DMS53 treated with DMSO at 0.1 percent for 48 hours (cell line): ENCODE results near the gene HBB.

Experiments used
- DNase-seq: peaks from one replicate; lab custom pipeline; 2025; ENCODE audit not compliant: unreplicated experiment; lab: John Stamatoyannopoulos, UW

Gene HBB

GRCh38 chr11:5247472-5248192 lies 20.8 kb upstream of the HBB start:
- DNase-seq, result no peak

GRCh38 chr11:5246772-5247471 lies 20.1 kb upstream of the HBB start:
- no peak for DNase-seq

- no peak for DNase-seq
Measured at GRCh38 chr11:5245155-5245554, 18.3 kb upstream of the HBB start.

GRCh38 chr11:5243816-5244180 lies 16.9 kb upstream of the HBB start:
- DNase-seq, result no peak

- no peak for DNase-seq
Measured at GRCh38 chr11:5242933-5243815, 16.3 kb upstream of the HBB start.

- no peak for DNase-seq
Measured at GRCh38 chr11:5242208-5242607, 15.3 kb upstream of the HBB start.

GRCh38 chr11:5241458-5241857 lies 14.6 kb upstream of the HBB start:
- DNase-seq, result no peak

GRCh38 chr11:5240458-5240857 lies 13.6 kb upstream of the HBB start:
- no peak for DNase-seq

GRCh38 chr11:5240056-5240455 lies 13.2 kb upstream of the HBB start:
- no peak for DNase-seq

- no peak for DNase-seq
Measured at GRCh38 chr11:5239046-5239445, 12.2 kb upstream of the HBB start.

GRCh38 chr11:5238486-5238885 lies 11.6 kb upstream of the HBB start:
- no peak for DNase-seq

GRCh38 chr11:5237420-5237819 lies 10.5 kb upstream of the HBB start:
- DNase-seq, result no peak

GRCh38 chr11:5235364-5236095 lies 8.7 kb upstream of the HBB start:
- DNase-seq, result no peak

- DNase-seq, result no peak
Measured at GRCh38 chr11:5234381-5234834, 7.5 kb upstream of the HBB start, which contains the start of gene HBD. HBD (minus strand) TSS chr11:5234483; CDS start chr11:5234433, 50 bp downstream.

GRCh38 chr11:5233307-5233706 lies 6.4 kb upstream of the HBB start:
- no peak for DNase-seq

- no peak for DNase-seq
Measured at GRCh38 chr11:5232821-5233220, 6.0 kb upstream of the HBB start.

- DNase-seq, result no peak
Measured at GRCh38 chr11:5232176-5232575, 5.3 kb upstream of the HBB start.

- no peak for DNase-seq
Measured at GRCh38 chr11:5231111-5231510, 4.2 kb upstream of the HBB start.

GRCh38 chr11:5230266-5230665 lies 3.4 kb upstream of the HBB start:
- DNase-seq, result no peak

GRCh38 chr11:5229796-5230195 lies 2.9 kb upstream of the HBB start:
- DNase-seq, result no peak

- no peak for DNase-seq
Measured at GRCh38 chr11:5229356-5229755, 2.5 kb upstream of the HBB start.
